NT2/D1 (cell line): ENCODE data around the gene LYAR.

ENCODE experiments used
- SUZ12 ChIP-seq: IDR thresholded peaks from 2 replicates; pipeline ENCODE4 v1.6.1; 2011; ENCODE audit not compliant: insufficient read length, insufficient read depth; ENCODE audit errors: extremely low read depth
- YY1 ChIP-seq: IDR thresholded peaks from 2 replicates; pipeline ENCODE4 v1.6.1; 2011; ENCODE audit not compliant: insufficient read length, insufficient read depth
- ZNF274 ChIP-seq: IDR thresholded peaks from 2 replicates; pipeline ENCODE4 v1.6.1; 2011; ENCODE audit warnings: mild to moderate bottlenecking, low read depth, low read length

DNA sequence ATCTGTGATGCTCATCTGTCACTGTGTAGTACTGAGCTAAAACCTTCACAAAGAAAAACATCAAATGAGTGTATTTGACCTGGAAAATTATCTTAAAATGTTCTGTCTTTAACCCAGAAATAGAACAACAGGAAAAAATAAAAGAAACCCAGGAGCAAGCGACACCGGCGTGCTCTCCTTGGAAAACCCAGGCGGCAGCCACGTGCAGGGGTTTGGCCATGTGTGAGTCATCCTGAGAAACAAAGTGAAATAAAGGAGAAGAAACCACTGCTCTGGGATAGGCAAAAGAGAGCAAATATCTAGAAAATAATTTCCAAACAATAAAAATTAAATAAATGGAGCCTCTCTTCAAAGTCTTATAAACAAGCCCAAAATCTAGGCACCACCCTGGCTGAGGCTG lies 22.0 kb downstream of the LYAR start:
- TF ChIP-seq YY1: no peak
- no peak for TF ChIP-seq ZNF274
- no peak for TF ChIP-seq SUZ12
